Smooth muscle cell (in vitro differentiated cells): ENCODE results near the gene CDKN2AIP. TPM values are rescaled to one million over a fixed set of nuclear protein-coding genes. Genes with fewer than 3 reads are reported as not detected.
A peak's percentile ranks its signal among the peaks of the same experiment; 100 is the strongest.

Experiments used
- DNase-seq: peaks from one replicate; lab custom pipeline; 2025; ENCODE audit not compliant: unreplicated experiment; lab: John Stamatoyannopoulos, UW
- H2AFZ ChIP-seq: fragments of 200-600 bp; sonication (generic); 2 replicates; pipeline ENCODE4 v1.6.0; 2016; ENCODE audit warnings: antibody characterized with exemption, low read depth, mild to moderate bottlenecking
- H3F3A ChIP-seq: fragments of 200-600 bp; sonication (generic); 2 replicates; pipeline ENCODE4 v1.6.0; 2017; ENCODE audit warnings: antibody characterized with exemption, low read depth
- H3K27ac ChIP-seq: fragments of 200-600 bp; sonication (generic); 2 replicates; pipeline ENCODE4 v1.5.1; 2016; ENCODE audit warnings: low read depth, mild to moderate bottlenecking
- H3K27me3 ChIP-seq: fragments of 200-600 bp; sonication (generic); 2 replicates; pipeline ENCODE4 v1.6.1; 2016; ENCODE audit warnings: low read depth, mild to moderate bottlenecking
- H3K36me3 ChIP-seq: fragments of 200-600 bp; sonication (generic); 2 replicates; pipeline ENCODE4 v1.5.1; 2016; ENCODE audit warnings: low read depth
- H3K4me1 ChIP-seq: fragments of 200-600 bp; sonication (generic); 2 replicates; pipeline ENCODE4 v1.5.1; 2016; ENCODE audit warnings: low read depth
- H3K4me2 ChIP-seq: fragments of 200-600 bp; sonication (generic); 2 replicates; pipeline ENCODE4 v1.6.0; 2016; ENCODE audit warnings: mild to moderate bottlenecking
- H3K4me3 ChIP-seq: fragments of 200-600 bp; sonication (generic); 2 replicates; pipeline ENCODE4 v1.5.1; 2016; ENCODE audit warnings: mild to moderate bottlenecking
- H3K79me2 ChIP-seq: fragments of 200-600 bp; sonication (generic); 2 replicates; pipeline ENCODE4 v1.6.0; 2016; ENCODE audit warnings: low read depth, mild to moderate bottlenecking
- H3K9ac ChIP-seq: fragments of 200-600 bp; sonication (generic); 2 replicates; pipeline ENCODE4 v1.6.0; 2016; ENCODE audit warnings: low read depth
- H3K9me3 ChIP-seq: fragments of 200-600 bp; sonication (generic); replicated peaks from 2 replicates; pipeline ENCODE4 v1.5.1; 2016; ENCODE audit warnings: low read depth
- H4K20me1 ChIP-seq: fragments of 200-600 bp; sonication (generic); 2 replicates; pipeline ENCODE4 v1.6.0; 2016; ENCODE audit warnings: low read depth
- WGBS: methylation state at CpG from one replicate; pipeline ENCODE4 v1.1.7; 2016; ENCODE audit warnings: low lambda C conversion rate; 5-methylcytosine and 5-hydroxymethylcytosine counted together
- polyA plus RNA-seq: library from polyadenylated mRNA; unstranded; fragments of >200 nt; fragmentation: Nextera tagmentation; extraction: Ambion mirVana; gene quantifications from 2 replicates; pipeline ENCODE4 v1.2.1, GENCODE V29; 2016
- total RNA-seq: library from RNA; depleted of rRNA; stranded (reverse); fragments of >200 nt; gene quantifications from 2 replicates; pipeline ENCODE4 v1.2.3, GENCODE V29; 2014
- TF ChIP-seq, protein P1 (sequence below): fragments of 200-600 bp; sonication (generic); IDR thresholded peaks from 2 replicates; pipeline ENCODE4 v1.5.1; 2017; ENCODE audit warnings: borderline replicate concordance, mild to moderate bottlenecking, antibody characterized with exemption; ENCODE audit not compliant: insufficient read depth, poor library complexity, severe bottlenecking

Gene CDKN2AIP
- total and polyA plus RNA-seq, 2 experiments from 2014 or later, result 13.0 to 27.2 TPM

DNA sequence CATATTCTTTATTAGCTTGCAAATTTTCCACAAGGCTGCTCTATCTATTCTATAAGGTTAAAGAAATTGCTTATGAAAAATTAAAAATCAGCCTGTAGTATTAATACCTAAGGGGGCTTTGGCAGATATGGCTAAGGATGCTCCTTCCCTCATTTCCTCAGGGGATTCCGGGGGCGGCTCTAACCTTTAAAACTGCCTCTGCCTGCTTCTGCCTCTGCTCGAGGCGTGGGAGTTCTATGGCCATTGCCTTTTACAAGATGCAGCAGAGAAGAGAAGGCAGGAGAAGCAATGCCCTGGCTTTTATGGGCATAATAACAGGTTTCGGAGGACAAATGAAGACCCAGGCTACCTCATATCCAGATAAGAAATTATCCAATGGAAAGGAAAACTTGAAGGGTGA is 8.6 kb upstream of the CDKN2AIP start:
- Histone ChIP-seq H3K4me2 (no peak overlapping the region), H3F3A (no peaks in the 10 kb centered on the region), H3K27me3 (no peaks in the 10 kb centered on the region), H3K4me1 (peaks cover 4% of the 10 kb centered on the region), H3K79me2 (no peaks in the 10 kb centered on the region), H3K36me3 (no peaks in the 10 kb centered on the region), H4K20me1 (no peaks in the 10 kb centered on the region), H3K4me3 (no peak overlapping the region), H3K9me3 (no peaks in the 10 kb centered on the region), H3K27ac (no peak overlapping the region), H2AFZ (no peak overlapping the region), H3K9ac (no peak overlapping the region)
- TF ChIP-seq, protein P1, sequence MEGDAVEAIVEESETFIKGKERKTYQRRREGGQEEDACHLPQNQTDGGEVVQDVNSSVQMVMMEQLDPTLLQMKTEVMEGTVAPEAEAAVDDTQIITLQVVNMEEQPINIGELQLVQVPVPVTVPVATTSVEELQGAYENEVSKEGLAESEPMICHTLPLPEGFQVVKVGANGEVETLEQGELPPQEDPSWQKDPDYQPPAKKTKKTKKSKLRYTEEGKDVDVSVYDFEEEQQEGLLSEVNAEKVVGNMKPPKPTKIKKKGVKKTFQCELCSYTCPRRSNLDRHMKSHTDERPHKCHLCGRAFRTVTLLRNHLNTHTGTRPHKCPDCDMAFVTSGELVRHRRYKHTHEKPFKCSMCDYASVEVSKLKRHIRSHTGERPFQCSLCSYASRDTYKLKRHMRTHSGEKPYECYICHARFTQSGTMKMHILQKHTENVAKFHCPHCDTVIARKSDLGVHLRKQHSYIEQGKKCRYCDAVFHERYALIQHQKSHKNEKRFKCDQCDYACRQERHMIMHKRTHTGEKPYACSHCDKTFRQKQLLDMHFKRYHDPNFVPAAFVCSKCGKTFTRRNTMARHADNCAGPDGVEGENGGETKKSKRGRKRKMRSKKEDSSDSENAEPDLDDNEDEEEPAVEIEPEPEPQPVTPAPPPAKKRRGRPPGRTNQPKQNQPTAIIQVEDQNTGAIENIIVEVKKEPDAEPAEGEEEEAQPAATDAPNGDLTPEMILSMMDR, result no peak
- DNase-seq, result no peak
- WGBS, result 66% methylated on average over 5 of the region's 5 CpGs

DNA sequence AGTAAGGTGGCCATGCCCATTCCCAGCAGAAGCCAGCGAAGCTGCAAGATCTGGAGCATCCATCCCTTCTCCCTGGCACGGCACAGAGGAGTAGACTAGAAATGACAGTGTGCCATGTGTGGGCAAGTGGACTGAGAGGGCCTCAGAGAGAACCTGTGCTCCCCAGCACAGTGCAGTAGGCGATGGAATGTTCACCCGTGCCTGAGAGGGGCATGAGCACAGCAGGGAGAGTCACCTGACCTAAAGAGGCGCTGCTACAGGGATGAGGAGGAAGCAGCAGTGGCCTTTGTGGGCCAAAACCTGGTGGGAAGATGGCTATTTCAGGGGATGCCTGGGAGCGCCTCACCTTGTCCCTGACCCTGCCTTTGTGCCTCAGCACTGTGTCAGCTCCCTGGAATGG is 8.0 kb upstream of the CDKN2AIP start:
- Histone ChIP-seq H3K36me3 (no peaks in the 10 kb centered on the region), H4K20me1 (no peaks in the 10 kb centered on the region)
- WGBS, result 78% methylated on average over 6 of the region's 6 CpGs

DNA sequence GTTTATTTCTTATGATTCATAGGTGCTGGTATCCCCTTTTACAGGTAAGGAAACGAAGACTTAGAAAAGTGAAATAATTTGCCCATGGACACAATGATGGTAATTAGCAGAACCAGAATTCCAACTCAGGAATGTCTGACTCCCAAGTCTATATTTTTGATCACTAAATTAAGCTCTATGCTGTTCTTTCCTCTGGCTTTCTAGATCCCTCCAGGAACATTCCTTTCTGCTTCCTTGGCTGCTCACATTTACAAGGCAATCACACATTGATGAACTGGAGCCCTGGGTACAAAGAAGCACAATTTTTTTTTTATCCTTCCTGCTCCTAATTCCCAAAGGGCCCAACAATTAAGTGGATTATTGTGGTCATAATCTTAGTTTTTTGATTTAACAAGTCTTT is 7.0 kb upstream of the CDKN2AIP start:
- Histone ChIP-seq H3K4me1 (no peaks in the 10 kb centered on the region), H3K9me3 (no peaks in the 10 kb centered on the region), H3K27ac (no peak overlapping the region), H3K27me3 (no peaks in the 10 kb centered on the region), H3K36me3 (no peaks in the 10 kb centered on the region), H3K4me2 (no peak overlapping the region), H3K4me3 (no peak overlapping the region), H4K20me1 (no peaks in the 10 kb centered on the region), H3K79me2 (no peaks in the 10 kb centered on the region), H3K9ac (no peak overlapping the region), H3F3A (peaks cover 5% of the 10 kb centered on the region), H2AFZ (no peak overlapping the region)
- no peak for DNase-seq
- TF ChIP-seq, protein P1, result no peak
- 79% methylated on average over 1 of the region's 1 CpG for WGBS

More for the DNA sequence above, 8.0 kb upstream of the CDKN2AIP start:
- Histone ChIP-seq H3K4me1 (no peaks in the 10 kb centered on the region), H3K27ac (no peak overlapping the region), H2AFZ (no peak overlapping the region), H3K9ac (no peak overlapping the region), H3K27me3 (no peaks in the 10 kb centered on the region), H3F3A (no peaks in the 10 kb centered on the region), H3K9me3 (no peaks in the 10 kb centered on the region), H3K79me2 (no peaks in the 10 kb centered on the region), H3K4me3 (no peak overlapping the region), H3K4me2 (no peak overlapping the region)
- TF ChIP-seq, protein P1, result no peak
- no peak for DNase-seq

DNA sequence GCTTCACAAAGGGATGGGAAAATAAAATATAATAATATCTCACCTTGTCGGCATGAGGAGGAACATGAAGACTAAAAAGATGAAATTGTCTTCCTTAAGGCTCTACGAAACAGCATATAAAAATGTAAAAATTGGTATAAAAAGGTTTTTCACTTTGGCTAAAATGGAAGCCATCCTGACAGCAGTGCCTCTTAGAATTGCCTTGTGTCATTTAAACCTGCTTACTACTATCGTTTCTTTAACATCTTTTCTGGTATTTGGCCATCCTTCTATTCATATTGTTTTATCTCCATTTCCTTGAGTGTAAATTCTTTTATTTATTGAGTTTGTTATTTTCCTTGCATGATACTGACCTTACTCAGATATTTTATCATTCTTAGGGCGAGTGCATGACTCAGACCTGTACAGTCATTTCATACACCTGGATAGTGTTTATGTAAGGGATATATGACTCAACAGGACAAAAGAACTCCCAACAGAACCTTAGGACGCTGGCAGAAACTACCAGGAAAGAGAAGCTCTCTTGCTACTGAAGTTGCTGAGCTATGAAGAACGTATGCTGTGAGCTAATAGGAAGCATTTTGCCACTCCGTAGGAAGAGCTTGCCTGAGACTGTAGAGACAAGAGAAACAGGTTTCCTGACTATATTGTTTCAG is 5.8 kb upstream of the CDKN2AIP start:
- peaks cover 5% of the 10 kb centered on the region for H3F3A ChIP-seq
- H2AFZ ChIP-seq, result no peak overlapping the region
- H3K79me2 ChIP-seq, result no peaks in the 10 kb centered on the region
- 74% methylated on average over 7 of the region's 7 CpGs for whole genome bisulfite sequencing
- H3K36me3 ChIP-seq, result no peaks in the 10 kb centered on the region
- H3K4me2 ChIP-seq, result no peak overlapping the region
- no peaks in the 10 kb centered on the region for H3K9me3 ChIP-seq
- H3K27ac ChIP-seq, result peak overlapping the region; percentile 79
- no peak overlapping the region for H3K4me3 ChIP-seq
- H3K27me3 ChIP-seq, result no peaks in the 10 kb centered on the region
- no peaks in the 10 kb centered on the region for H4K20me1 ChIP-seq
- no peaks in the 10 kb centered on the region for H3K4me1 ChIP-seq
- TF ChIP-seq, protein P1, result no peak
- no peak for DNase-seq
- H3K9ac ChIP-seq, result peak overlapping the region; percentile 20
